Urothelium cell line (cell line): ENCODE results near the gene ZBTB32.

ENCODE experiments used
- DNase-seq: peaks from one replicate; pipeline ENCODE4 v3.0.0; 2011; ENCODE audit warnings: low spot score, mixed read lengths
- FAIRE-seq: peaks from 2 replicates; lab custom pipeline; 2011; peaks lifted over from hg19 to GRCh38; lab: Jason Lieb, UNC

Gene ZBTB32

DNA sequence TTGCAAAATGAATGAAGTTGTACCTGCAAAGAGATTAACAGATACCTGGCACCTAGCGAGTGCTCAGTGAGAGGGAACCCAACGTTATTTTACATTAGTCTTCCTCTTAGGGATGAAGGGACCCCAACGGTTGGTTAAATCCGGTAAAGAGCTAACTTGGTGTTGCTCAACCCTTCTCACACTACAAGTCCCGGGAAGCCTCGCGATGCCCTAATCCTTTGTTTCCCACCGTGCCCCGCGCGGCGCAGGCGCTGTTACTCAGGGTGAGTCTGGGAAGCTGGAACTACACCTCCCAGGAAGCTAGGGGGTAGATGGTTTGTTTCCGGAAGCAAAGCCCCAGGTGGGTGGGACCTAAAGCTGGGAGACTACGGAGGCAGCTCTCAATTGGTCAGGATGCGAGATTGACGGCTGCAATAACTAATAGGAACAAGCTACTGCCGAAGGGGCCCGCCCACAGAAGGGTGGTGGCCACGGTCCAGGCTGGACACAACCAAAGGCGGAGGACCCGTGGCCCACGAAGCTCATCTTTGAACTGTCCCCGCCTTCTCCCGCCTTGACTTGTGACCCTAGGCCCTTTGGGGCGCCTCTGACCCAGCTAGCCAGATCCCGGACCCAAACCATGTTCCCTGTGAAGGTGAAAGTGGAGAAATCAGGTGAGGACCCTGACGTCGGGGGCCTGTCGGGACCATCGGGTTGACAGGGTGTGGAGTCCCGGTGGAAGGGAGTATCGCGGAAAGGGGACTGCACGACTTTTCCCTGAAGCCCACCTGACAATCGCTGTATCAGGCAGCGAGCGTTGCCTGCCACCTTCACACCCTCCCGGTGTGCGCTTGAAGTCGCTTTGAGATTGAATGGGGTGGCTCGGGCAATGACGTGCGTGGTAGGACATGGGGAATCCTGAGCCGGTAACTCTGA, 44.0 kb downstream of the ZBTB32 start, which contains the start of gene LIN37:
Gene LIN37, plus strand, starts transcription at position 471 of the 915 bp plus-strand sequence. Its CDS starts 149 bp downstream, at position 620.
- DNase-seq (peak; percentile 97), FAIRE-seq (peak; percentile 20)

DNA sequence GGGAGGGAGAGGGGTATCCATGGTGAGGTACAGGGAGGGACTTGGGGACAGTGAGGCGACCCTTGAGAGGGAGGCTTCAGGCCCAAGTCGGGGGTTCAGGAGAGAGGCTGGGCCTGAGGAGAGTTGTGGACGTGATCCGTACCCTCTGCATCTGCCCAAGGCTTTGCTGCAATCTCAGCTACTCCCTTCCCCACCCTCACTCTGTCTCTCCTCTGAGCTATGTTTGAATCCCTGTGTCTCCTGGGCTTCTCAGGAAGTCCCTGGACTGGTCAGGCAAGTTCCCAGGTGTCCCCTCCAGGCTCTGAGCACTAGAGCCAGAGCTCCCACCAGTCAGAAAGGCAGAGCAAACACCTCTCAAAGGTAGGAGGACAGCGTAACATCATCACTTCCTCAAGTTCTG, 45.8 kb downstream of the ZBTB32 start:
- FAIRE-seq = no peak

DNA sequence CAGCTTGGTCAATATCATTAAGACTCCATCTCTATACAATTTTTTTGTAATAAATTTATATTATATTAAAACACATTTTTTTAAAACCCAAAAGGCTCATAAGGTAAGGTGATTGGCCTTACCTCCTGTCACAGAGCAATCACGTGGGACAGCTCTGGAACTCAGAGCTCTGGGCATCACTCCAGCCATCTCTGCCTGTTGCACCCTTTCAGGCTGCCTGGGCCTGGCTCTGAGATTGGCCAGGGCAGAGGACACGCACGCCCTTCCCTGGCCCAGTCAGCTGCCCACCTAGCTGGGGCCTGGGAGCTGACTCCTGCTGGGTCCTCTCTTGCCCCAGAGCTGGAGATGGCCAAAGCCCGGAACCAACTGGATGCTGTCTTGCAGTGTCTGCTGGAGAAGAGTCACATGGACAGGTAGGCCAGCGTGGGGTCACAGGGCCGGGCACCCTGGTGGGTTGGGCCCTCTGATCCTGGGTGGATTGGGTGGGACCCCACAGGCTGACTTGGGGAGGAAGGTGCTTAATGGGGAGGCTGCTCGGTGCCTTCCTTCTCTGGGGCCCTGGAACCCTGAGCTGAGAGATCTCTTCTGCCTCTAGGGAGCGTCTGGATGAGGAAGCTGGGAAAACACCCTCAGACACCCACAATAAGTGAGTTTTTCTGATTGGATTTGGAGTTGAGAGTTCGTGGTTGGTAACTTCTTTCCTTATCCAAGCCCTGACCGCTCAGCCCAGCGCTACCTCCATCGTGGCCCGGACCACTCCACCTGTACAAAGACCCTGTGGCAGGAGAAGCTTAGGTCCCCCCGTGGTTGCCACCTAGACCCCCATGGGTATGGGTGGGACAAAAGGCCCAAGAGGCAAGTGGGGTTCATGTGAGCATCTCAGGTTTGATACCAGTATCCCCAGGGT, 47.7 kb downstream of the ZBTB32 start:
- FAIRE-seq = no peak

More for the DNA sequence above, 45.8 kb downstream of the ZBTB32 start:
- no peak for DNase-seq

DNA sequence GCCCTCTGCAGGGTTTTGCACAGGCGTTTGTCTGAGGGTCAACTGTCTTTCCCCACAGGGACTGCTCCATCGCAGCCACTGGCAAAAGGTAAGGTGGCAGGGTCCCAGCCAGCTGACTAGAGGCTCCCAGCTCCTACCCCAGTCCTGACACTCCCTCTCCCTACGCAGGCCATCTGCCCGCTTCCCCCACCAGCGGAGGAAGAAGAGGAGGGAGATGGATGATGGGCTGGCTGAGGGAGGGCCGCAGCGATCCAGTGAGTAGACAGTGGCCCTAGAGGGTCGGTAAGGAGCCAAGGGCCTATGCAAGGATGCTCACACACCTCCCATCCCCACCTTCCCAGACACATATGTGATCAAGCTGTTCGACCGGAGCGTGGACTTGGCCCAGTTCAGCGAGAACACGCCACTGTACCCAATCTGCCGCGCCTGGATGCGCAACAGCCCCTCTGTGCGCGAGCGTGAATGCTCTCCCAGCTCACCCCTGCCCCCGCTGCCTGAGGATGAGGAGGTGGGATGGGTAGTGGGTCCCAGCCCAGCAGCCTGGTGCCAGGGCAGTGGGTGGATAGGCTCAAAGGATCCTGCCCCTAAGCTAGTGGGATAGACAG, 48.5 kb downstream of the ZBTB32 start:
- DNase-seq = no peak

More for the DNA sequence above, 47.7 kb downstream of the ZBTB32 start:
- DNase-seq = no peak

DNA sequence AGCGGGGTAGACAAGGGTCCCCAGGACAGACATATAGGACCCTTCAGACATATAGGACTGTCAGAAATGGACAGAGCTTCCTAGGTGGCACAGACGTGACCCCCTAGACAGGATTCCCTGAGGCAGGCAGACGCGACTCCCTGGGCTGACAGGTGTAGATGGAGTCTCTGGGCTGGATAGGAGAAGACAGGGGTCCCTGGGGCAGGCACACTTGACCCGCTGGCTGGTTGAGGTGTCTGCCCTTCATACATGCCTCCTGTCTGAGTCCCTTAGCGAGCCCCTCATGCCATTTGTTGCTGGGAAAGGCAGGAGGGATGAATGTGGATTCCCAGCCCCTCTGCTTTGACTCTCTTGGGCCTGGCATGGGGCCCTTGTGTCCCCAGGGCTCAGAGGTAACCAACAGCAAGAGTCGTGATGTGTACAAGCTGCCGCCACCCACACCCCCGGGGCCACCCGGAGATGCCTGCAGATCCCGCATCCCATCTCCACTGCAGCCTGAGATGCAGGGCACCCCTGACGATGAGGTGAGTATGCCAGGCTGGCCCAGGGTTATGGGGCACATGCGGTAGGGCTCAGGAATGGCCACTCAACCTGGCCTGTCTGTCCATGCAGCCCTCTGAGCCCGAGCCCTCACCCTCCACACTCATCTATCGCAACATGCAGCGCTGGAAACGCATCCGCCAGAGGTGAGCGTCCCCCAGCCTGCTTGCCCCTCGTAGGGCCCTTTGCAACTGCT, 49.4 kb downstream of the ZBTB32 start:
- DNase-seq = no peak
- FAIRE-seq = no peak

More for the DNA sequence above, 48.5 kb downstream of the ZBTB32 start:
- FAIRE-seq = no peak

DNA sequence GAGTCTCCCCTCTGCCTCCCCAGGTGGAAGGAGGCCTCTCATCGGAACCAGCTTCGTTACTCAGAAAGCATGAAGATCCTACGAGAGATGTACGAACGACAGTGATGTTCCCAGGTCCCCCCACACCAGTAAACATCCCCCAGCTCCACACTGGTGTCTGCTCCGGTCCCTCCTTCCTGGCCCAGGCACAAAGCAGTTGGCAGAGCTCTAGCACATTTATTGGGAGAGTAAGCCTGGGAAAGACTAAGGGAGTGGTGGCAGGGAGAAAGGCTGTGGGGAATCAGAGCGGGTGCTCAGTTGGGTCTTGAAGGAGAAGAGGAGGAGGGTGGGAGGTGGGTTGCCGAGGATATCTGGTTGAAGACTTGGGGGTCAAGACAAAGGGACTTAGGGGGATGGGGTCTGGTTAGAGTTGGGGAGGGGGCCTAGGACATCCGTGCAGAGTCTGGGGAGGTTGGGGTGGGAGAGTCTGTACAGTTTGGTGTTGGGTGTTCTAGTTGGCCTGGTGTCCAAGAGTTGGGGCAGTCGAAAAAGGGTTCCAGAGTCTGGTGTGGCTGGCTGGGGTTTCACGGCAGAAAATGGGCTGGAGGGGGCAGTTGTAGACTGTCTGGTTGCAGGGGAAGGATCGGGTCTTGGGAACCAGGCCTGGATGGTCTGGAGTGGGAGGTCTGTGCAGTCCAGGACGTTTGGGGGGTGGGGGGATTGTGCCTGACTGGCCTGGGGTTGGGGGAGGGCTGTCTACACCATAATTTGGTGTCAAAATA, 50.2 kb downstream of the ZBTB32 start:
- DNase-seq (no peak), FAIRE-seq (no peak)

DNA sequence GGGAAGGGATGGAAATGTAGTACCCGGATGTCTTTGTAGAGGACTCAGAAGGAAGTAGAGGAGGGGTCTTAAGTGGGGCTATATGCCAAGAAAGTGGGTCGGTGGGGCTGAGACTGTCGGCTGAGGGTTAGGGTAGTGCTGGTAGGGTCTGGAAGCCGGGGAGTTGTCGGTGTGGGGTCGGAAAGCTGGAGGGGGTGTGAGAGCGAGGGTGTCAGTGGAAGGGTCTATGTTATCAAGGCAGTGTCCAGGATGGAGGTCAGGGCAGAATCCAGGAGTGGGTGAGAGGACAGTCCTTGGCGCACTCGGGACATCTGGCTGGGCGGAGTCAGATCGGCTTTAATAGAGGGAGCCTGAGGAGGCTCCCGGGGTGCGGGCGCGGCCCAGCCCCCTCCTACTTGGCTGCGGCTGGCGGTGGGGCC, 50.8 kb downstream of the ZBTB32 start:
- FAIRE-seq (no peak), DNase-seq (no peak)

DNA sequence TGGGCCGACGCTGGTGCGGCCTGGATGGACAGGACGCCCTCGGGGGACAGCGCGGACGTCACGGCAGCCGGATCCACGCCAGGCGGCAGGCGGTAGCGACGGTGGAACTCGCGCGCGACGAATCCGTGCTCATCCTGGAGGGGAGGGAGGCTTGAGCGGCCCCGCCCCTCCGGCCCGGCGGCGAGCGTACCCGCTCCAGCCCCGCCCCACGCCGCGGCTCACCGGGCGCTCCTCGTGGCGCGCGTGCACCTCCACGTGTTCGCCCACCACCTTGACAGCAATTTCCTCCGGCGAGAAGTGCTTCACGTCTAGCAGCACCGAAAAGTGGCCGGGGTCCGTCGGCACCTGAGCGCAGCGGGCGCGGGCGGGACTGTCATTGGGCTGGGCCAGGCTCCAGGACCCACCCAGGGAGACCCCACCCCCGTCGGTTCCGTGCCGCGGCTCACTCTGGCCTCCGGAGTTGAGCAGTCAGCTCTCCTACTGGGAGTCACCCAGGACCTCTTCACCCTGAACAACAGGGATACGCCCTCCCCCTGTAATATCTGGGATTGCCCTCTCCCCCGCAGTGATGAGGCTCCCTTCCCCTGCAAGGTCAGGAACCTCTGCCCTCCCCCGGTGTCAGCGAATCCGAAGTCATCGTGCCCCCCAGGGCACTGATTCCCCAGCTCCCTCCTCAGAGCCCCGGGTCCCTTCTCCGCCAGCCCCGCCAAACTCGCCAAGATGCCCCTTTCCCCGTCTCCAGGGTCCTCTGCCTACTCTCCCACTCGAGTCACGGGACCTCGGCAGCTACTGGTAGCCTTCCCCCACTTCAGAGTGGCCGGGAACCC, 51.4 kb downstream of the ZBTB32 start:
- no peak for FAIRE-seq
- no peak for DNase-seq

DNA sequence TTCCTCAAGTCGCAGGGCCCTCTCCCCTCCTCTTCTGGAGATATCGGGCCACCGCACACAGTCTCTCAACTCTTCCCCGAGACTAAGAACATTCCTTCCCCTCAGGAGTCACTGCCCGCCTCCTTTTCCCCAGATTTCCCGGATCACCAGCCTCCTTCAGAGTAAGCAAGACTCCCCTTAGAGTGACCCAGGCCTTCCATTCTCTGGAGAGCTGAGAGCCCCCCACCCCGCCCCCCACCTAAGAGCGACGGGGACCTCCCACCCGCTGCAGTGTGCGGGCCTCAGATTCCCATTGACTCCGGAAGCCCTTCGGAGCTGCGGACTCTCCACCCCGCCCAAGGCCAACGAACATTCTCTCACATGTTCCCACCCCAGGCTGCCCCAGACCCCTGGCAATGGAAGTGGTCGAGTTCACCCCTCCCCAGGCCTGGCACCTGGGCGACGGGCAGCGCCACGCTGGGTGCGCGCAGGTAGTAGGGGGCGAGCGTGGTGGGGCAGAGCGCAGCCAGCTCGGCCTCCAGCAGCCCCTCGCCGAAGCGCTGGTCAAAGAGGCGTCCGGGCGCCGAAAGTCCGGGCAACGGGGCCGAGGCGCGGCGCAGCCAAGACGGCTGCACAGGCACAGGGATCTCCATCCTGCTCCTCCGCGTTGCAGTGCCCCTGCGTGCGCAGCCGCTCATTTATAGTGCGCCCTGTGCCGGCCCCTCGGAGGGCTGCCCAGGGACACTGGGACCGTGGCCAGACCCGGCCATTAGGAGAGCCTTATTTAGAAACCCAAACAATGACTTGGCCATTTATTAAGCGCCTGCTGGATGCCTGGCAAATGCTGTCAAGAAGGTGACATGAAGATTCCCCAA, 52.2 kb downstream of the ZBTB32 start, which contains the start of gene HSPB6:
Gene HSPB6, minus strand, starts transcription at position 653 of the 854 bp plus-strand sequence. Its CDS starts 21 bp downstream, at position 632.
- DNase-seq (no peak), FAIRE-seq (no peak)

DNA sequence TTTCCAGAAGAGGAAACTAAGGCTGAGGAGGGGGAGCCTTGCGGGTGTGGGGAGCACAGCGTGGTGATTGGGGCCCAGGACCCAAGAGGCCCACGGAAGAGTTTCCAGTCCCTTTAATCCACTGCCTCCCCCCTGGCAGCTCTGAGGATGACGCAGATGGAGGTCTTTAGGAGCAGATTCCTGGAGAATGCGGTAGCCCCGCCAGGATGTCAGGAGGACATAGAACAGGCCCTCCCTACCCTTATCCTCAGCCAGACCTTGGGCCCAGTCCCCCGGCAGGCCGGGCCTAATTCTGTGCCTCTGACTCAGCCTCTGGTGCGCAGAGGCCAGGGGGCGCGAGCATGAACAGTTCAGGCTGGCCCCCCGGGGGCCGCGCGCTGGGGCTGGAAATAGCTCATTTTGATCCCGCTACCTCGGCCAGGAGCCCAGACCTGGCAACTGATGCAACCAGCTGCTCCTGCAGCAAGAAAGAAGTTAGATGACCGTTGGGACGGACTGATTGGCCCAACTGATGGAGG, 52.9 kb downstream of the ZBTB32 start:
- FAIRE-seq (no peak), DNase-seq (peak; percentile 44)

DNA sequence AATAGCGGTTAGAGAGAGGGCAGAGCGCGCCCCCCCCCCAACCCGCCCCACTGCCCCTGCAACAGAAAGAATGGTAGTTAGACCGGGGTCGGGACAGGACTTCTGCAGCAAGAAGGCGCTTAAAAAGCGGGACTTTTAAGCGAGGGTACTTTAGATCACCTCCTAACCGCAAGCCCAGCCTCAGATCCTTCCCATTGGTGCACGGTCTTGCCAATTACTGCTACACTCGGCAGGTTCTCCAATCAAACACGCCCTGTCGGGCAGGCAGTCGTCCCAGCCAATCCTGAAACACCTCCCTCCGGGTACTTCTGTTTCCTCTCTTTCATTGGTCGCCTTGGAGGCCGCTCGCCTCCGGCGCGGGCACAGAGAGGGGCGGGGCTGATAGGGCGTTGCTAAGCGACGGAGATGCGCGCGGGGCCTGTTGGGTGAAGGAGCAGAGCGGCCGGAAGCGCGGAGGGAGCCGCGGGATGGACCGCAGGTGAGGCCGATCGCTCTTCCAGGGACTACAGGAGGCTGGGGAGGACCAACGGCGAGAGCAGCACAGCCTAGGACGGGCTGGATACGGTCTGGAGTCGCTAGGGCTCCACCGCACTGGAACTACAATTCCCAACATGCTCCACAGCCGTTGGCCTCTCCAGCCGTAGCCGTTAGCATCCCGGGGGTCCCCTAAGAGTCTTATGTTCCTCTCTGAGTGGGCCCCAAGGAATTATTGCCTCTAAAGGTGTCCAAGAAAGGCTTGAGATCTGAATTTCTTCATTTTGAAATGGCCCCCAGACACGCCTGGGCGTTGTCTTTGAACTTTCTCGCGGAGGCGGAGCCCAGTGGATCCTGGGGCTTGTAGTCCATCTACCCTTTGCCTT, 53.6 kb downstream of the ZBTB32 start, which contains the start of gene PROSER3:
Gene PROSER3, plus strand, starts transcription at position 428 of the 860 bp plus-strand sequence. Its CDS starts 40 bp downstream, at position 468.
- DNase-seq (peak; percentile 99), FAIRE-seq (peak; percentile 96)

DNA sequence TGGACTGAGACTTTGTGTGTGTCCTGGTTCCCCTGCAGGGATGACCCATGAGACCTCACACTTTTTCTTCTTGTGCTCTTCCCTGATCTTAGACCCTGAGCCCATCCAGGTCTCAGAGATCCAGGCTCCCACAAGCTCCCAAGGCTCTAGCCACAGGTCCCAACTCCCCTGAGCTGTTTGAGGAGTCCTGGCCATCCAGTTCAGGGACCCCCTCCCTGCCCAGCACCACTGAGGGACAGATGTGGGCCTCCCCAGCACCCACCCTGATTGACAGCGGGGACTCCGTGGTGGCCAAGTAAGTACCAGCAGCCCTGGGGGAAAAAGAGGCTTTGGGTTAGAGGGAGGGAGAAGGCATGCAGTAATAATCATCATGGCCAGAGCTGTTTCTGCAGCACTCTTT, 55.3 kb downstream of the ZBTB32 start:
- DNase-seq = no peak
- FAIRE-seq = no peak

DNA sequence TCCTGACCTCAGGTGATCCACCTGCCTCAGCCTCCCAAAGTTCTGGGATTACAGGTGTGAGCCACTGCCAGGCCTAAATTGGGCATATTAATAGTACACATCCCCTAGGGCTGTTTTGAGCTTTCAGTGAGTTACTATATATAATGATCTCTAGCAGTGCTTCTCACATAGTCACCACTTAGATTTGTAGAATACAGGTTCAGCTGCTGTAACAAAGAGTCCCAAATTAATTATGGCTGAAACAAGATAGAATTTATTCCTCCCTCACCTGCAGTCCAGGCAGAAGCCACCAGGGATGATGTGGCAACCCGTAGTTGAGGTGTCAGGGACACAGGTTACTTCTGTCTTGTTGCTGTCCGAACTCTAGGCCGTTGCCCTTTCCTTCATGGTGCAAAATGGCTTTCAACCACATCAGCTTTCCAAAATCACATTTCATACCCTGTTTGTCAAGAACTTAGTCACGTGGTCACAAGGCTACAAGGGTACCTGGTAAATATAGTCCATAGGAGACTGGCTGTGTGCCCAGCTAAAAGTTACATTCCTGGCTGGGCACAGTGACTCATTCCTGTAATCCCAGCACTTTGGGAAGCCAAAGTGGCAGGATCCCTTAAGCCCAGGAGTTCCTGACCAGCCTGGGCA, 56.5 kb downstream of the ZBTB32 start:
- no peak for FAIRE-seq
- no peak for DNase-seq

DNA sequence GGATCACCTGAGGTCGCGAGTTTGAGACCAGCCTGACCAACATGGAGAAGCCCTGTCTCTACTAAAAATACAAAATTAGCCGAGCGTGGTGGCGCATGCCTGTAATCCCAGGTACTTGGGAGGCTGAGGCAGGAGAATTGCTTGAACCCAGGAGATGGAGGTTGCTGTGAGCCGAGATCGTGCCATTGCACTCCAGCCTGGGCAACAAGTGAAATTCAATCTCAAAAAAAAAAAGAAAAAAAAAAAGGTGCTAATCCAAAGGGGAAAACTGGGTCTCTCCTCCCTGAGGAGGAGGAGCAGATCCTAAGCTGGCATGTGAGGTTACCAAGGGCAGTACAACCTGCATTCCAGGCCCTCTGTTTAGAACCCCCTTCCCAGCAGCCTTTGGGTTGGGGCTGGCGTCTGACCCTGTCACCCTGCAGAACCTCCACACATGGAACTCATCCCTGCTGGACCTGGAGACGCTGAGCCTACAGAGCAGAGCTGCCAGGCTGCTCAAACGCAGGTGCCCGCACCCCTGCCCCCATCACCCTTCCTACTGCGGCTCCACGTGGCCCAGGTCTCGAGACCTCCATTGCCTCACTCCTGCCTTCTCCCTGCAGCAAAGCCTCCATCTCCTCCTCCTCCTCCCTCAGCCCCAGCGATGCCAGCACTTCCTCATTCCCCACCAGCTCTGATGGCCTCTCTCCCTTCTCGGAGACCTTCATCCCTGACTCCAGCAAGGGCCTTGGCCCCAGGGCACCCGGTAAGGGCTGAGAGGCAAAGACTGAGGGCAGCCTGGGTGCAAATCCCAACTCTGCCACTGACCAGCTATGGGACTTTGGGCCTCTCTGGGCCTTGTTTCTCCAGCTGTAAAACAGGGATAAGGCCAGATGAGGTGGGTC, 60.3 kb downstream of the ZBTB32 start:
- FAIRE-seq (peak; percentile 35), DNase-seq (no peak)
